Endothelial cell (in vitro differentiated cells): Measurements from ENCODE around the gene LPCAT2. TPM values are rescaled to one million over a fixed set of nuclear protein-coding genes. Genes with fewer than 3 reads are reported as not detected.

Experiments
- DNase-seq: peaks from one replicate; pipeline ENCODE4 v3.0.0; 2021; ENCODE audit warnings: low spot score
- H3K27ac Mint-ChIP-seq: one replicate; pipeline ENCODE4 v1.8.0; 2021; ENCODE audit warnings: mixed read lengths, inconsistent platforms; ENCODE audit not compliant: unreplicated experiment
- H3K27me3 Mint-ChIP-seq: one replicate; pipeline ENCODE4 v1.8.0; 2021; ENCODE audit warnings: mild to moderate bottlenecking, moderate library complexity, mixed read lengths, inconsistent platforms; ENCODE audit not compliant: unreplicated experiment
- H3K36me3 Mint-ChIP-seq: one replicate; pipeline ENCODE4 v1.8.0; 2021; ENCODE audit warnings: mild to moderate bottlenecking, low read depth, mixed read lengths, inconsistent platforms; ENCODE audit not compliant: unreplicated experiment
- H3K4me1 Mint-ChIP-seq: one replicate; pipeline ENCODE4 v1.8.0; 2021; ENCODE audit warnings: mild to moderate bottlenecking, mixed read lengths, inconsistent platforms; ENCODE audit not compliant: unreplicated experiment
- H3K4me3 Mint-ChIP-seq: one replicate; pipeline ENCODE4 v1.8.0; 2021; ENCODE audit warnings: mild to moderate bottlenecking, mixed read lengths, inconsistent platforms; ENCODE audit not compliant: unreplicated experiment
- H3K9me3 Mint-ChIP-seq: one replicate; pipeline ENCODE4 v1.8.0; 2021; ENCODE audit warnings: mixed read lengths, inconsistent platforms; ENCODE audit not compliant: unreplicated experiment
- total RNA-seq: library from RNA; stranded (reverse); fragmentation: NEBNext Ultra II Directional; extraction: Animal tissue kit (Norgen Biotek cat#: 25700); gene quantifications from one replicate; pipeline ENCODE4 v1.2.1, GENCODE V29; 2021; ENCODE audit not compliant: unreplicated experiment
- TF ChIP-seq, protein P1 (sequence below): fragments of 200-600 bp; sonication (generic); IDR thresholded peaks from one replicate; pipeline ENCODE4 v1.5.0; 2021; ENCODE audit warnings: antibody characterized with exemption; ENCODE audit not compliant: unreplicated experiment

LPCAT2 gene
- total RNA-seq, 1 donor from 2014 or later, result 25.5 TPM

DNA sequence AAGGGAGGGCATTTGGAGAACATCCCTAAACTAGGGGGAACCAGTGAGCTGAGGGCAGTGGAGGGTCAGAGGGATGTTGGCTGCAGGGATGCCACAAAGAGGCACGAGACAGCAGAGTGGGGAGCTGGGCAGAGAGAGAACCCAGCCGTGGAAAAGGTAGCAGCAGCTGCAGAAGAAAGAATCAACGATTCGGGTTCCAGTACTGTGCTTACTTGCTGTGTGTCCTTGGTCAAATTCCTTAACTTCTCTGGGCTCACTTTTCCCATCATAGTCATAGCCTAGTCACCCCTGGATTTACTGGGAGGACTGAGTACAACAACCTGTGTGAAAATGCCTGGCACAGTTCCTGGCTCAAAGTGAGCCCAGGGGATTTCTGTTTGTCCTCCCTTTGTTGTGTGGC lies 42.7 kb upstream of the LPCAT2 start:
- H3K4me3 Mint-ChIP-seq, result no peak overlapping the region
- no peaks in the 10 kb centered on the region for H3K36me3 Mint-ChIP-seq
- peaks cover 4% of the 10 kb centered on the region for H3K27me3 Mint-ChIP-seq
- DNase-seq, result no peak
- TF ChIP-seq, protein P1, sequence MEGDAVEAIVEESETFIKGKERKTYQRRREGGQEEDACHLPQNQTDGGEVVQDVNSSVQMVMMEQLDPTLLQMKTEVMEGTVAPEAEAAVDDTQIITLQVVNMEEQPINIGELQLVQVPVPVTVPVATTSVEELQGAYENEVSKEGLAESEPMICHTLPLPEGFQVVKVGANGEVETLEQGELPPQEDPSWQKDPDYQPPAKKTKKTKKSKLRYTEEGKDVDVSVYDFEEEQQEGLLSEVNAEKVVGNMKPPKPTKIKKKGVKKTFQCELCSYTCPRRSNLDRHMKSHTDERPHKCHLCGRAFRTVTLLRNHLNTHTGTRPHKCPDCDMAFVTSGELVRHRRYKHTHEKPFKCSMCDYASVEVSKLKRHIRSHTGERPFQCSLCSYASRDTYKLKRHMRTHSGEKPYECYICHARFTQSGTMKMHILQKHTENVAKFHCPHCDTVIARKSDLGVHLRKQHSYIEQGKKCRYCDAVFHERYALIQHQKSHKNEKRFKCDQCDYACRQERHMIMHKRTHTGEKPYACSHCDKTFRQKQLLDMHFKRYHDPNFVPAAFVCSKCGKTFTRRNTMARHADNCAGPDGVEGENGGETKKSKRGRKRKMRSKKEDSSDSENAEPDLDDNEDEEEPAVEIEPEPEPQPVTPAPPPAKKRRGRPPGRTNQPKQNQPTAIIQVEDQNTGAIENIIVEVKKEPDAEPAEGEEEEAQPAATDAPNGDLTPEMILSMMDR, result no peak
- no peaks in the 10 kb centered on the region for H3K4me1 Mint-ChIP-seq
- H3K27ac Mint-ChIP-seq, result no peak overlapping the region
- H3K9me3 Mint-ChIP-seq, result no peaks in the 10 kb centered on the region

- Mint-ChIP-seq H3K27me3 (peaks cover 4% of the 10 kb centered on the region), H3K4me3 (no peak overlapping the region), H3K4me1 (no peaks in the 10 kb centered on the region), H3K27ac (no peak overlapping the region), H3K36me3 (no peaks in the 10 kb centered on the region), H3K9me3 (no peaks in the 10 kb centered on the region)
- TF ChIP-seq, protein P1, result no peak
- DNase-seq, result no peak
Observed at GRCh38 chr16:55467898-55468297, 41.0 kb upstream of the LPCAT2 start.

- Mint-ChIP-seq H3K4me3 (no peak overlapping the region), H3K9me3 (no peaks in the 10 kb centered on the region), H3K36me3 (no peaks in the 10 kb centered on the region), H3K4me1 (no peaks in the 10 kb centered on the region), H3K27ac (no peak overlapping the region), H3K27me3 (peaks cover 4% of the 10 kb centered on the region)
- DNase-seq, result no peak
- TF ChIP-seq, protein P1, result no peak
Observed at GRCh38 chr16:55468352-55468990, 40.4 kb upstream of the LPCAT2 start.

DNA sequence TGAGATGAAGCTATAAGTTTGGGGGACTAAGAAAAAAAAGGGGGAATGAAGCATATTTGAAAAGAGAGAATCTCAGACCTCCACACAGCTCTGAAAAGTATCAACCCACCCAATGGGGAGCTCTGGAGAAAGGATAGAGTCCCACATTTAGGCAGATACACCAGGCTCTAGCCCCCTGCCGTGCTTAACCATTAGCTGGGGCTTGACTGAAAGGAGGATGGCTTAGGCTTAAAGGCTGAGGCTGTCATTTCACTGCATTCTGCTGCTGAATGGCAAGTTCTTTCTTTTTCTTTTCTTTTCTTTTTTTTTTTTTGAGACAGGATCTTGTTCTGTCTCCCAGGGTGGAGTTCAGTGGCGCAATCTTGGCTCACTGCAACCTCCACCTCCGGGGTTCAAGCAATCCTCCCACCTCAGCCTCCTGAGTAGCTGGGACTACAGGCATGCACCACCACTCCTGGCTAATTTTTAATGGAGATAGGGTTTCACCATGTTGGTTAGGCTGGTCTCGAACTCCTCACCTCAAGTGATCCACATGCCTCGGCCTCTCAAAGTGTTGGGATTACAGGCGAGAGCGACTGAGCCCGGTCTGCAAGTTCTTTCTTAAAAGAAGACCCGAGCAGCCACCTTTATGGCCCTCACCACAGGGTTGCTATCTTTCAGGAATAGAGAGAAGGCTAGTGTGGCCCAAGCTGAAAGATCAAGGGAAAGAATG lies 38.9 kb upstream of the LPCAT2 start:
- TF ChIP-seq, protein P1, result no peak
- no peak overlapping the region for H3K4me3 Mint-ChIP-seq
- H3K27ac Mint-ChIP-seq, result no peak overlapping the region
- DNase-seq, result no peak
- no peaks in the 10 kb centered on the region for H3K36me3 Mint-ChIP-seq
- H3K27me3 Mint-ChIP-seq, result peaks cover 6% of the 10 kb centered on the region
- no peaks in the 10 kb centered on the region for H3K9me3 Mint-ChIP-seq
- H3K4me1 Mint-ChIP-seq, result no peaks in the 10 kb centered on the region
